Frontal cortex (tissue), 4 donors: ENCODE results near the gene DUXB. TPM values are rescaled to one million over a fixed set of nuclear protein-coding genes. Genes with fewer than 3 reads are reported as not detected.

Experiments
- DNase-seq, 2 donors: peaks; one replicate each; pipeline ENCODE4 v3.0.0; 2012; ENCODE audit warnings: low spot score in 2 of 2
- FAIRE-seq: peaks from 2 replicates; lab custom pipeline; 2012; peaks lifted over from hg19 to GRCh38; lab: Jason Lieb, UNC
- small RNA-seq: library from RNA; depleted of rRNA; stranded (forward); fragments of <200 nt; gene quantifications from one replicate; pipeline ENCODE3, GENCODE V24; 2014
- total RNA-seq: library from RNA; depleted of rRNA; stranded (reverse); fragments of >200 nt; gene quantifications from one replicate; pipeline ENCODE4 v1.2.3, GENCODE V29; 2014
- donor health status: control.
- donor health status: control.
- donor health status: control.

The DUXB gene
- total RNA-seq, 1 donor from 2014 or later = not detected

DNA sequence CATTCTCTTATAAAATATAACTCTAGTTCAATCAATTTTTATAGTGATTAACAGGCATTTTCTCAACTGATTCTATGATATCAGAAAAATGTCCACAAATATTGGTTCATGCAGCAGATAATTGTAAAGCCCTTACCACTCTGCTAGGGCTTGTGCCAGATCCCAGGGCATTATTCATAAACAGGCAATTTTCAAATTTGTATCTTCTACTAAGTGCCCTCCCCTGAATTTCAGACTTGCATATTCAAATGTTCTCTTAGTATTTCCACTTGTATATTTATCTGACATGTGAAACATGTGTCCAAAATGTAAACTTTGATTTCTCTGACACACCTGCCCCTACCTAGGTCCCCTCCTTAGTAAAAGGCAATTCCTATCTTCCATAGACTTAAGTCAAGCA is 33.8 kb downstream of the DUXB start:
- DNase-seq = no peak
- FAIRE-seq = no peak

DNA sequence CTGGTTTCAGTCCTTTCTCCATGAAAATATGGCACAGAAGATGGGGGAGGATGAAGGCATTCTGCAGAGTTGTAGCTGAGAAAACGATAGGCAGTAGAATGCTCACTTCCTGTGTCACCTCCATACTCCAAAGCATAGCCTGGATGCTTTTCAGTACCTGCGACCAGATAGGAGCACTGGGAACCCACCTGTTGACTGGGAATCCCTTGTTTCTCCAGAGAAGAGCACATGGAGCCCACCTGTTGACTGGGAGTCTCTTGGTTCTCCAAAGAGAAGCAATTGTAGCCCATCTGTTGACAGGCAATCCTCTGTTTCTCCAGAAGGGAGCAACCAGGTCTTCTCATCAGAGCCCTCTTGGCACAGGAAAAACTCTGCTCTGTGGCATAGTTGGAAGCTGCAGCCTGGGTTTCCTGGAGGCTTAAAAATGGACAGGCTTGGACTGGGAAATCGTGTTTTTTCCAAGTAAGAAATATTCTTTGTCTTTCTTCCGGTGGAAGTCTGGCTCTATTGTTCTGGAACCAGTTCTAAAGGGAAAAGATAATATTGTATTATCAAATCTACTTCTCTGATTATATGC is 40.4 kb downstream of the DUXB start:
- FAIRE-seq = no peak
- no peak for DNase-seq

DNA sequence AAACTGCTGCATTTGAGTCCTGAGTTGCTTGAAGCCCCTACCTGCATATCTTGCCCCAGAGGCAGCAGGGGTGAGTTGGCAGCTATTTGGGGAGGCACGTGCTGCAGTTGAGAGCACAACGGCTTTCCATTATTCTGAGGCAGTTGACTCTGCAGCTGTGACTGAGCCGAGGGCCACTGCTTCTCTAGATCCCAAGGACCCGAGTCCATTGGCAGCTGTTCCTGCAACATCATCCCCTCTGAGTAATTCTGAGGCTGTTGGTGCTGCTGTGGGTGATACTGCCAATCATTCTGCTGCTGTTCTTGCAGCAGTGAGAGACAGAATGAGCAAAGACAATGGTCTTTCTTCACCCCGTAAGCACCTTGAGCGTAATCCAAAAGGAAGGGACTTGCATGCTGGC is 40.9 kb downstream of the DUXB start:
- no peak for FAIRE-seq

DNA sequence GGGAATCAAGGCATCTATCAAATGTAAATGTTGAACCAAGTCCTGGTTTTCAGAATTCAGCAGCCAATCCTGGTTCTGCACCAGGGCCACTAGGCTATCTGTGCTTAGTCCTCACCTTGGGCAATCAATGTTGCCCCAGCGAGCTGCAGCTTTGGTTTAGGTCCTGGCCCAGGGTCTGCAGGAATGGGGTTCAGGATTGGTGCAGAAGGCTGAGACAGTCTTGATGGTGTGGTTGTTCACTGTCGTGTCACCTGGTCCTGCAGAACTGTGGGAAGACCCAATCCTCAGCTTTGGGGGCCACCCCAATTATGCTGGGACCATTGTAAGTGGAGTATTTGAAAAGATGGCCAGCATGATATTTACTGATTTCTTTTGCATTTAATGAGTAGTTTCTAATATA is 43.1 kb downstream of the DUXB start:
- FAIRE-seq = no peak
- no peak for DNase-seq

More for the DNA sequence above, 40.9 kb downstream of the DUXB start:
- no peak for DNase-seq

DNA sequence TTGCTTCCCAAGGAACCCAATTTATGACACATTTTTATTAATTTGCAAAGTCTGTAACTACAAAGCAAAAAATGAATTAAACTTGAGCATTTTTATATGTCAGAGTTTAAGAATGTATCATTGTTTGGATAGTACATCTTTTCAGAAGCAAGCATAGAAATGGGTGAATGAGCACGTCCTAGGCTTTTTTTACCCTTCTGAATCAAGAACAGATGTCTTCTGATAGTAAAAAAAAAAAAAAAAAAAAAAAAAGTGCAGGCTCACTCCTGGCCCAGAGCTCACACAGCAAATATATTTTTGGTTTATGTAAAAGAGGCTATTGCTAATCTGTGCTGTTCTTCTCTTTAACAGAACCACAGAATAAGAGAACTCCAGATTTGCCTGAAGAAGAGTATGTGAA is 47.3 kb downstream of the DUXB start:
- FAIRE-seq = no peak
- no peak for DNase-seq

DNA sequence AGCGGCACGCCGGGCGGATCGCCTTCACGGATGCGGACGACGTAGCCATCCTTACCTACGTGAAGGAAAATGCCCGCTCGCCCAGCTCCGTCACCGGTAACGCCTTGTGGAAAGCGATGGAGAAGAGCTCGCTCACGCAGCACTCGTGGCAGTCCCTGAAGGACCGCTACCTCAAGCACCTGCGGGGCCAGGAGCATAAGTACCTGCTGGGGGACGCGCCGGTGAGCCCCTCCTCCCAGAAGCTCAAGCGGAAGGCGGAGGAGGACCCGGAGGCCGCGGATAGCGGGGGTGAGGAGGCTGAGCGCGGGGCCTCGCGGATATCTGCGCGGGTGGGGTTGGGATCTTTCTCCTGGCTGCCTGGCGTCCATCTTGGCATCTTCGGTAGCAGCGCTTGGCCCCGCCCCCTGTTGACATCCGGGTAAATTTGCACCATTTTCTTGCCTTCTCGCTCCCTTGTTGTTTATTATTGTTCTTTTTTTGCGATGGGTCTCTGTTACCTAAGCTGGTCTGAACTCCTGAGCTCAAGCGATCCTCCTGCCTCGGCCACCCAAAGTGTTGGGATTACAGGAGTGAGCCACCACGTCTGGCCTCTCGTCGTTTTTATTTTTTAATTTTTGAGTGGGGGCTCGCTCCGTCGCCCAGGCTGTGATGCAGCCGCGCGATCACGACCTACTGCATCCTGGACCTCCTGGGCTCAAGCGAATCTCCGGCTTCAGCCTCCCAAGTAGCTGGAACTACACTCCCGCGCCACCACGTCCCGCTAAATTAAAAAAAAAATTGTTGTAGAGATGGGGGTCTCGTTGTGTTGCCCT is 52.8 kb downstream of the DUXB start:
- FAIRE-seq (no peak), DNase-seq (peak; percentile 65 to 72)

DNA sequence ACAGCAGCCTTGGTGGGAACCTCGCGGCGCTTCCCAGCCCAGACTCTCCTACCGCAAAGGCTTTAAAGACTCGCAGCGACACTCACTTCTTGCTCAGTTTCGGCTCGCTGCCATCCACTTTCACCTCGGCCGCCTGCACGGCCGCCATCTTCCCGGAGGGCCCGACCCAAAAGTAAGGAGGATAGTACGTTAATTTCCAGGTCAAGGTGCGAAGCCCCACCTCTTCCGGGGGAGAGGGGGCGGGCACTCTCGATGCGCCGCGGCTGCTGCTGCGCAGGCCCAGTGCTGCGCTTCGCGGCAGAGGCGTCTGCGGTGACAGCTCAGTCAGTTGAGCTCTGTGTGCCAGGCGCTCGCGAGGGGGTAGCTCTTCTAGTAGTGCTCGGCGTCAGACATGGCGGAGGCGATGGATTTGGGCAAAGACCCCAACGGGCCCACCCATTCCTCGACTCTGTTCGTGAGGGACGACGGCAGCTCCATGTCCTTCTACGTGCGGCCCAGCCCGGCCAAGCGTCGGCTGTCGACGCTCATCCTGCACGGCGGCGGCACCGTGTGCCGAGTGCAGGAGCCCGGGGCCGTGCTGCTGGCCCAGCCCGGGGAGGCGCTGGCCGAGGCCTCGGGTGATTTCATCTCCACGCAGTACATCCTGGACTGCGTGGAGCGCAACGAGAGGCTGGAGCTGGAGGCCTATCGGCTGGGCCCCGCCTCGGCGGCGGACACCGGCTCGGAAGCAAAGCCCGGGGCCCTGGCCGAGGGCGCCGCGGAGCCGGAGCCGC is 53.6 kb downstream of the DUXB start, which contains the start of the genes KARS1 and TERF2IP:
KARS1 (minus strand) TSS at position 174 of the 773 bp plus-strand sequence; CDS start at position 148, 26 bp downstream.
TERF2IP (plus strand) TSS at position 282 of the 773 bp plus-strand sequence; CDS start at position 392, 110 bp downstream.
- DNase-seq (peak; percentile 87 to 94), FAIRE-seq (no peak)

DNA sequence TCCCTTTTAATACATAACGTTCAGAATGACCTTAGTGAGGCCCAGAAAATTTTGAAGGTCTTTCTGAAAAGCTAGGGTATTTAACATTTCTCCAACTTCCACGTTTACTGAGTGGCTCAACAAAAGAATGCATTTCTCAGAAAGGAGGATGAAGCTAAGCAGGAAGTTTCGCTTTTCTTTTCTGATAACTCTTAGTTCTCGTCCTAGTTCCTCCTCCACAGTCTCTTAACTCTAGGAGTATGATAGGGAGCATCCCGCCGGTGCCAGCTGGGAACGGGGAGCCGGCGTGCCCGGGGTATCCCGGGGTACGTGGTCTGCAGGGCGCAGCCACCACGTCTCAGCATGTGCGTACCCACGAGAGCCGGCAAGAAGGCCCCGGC is 54.2 kb downstream of the DUXB start:
- no peak for FAIRE-seq
- peak in 1 of 2 donors; percentile 24 for DNase-seq

DNA sequence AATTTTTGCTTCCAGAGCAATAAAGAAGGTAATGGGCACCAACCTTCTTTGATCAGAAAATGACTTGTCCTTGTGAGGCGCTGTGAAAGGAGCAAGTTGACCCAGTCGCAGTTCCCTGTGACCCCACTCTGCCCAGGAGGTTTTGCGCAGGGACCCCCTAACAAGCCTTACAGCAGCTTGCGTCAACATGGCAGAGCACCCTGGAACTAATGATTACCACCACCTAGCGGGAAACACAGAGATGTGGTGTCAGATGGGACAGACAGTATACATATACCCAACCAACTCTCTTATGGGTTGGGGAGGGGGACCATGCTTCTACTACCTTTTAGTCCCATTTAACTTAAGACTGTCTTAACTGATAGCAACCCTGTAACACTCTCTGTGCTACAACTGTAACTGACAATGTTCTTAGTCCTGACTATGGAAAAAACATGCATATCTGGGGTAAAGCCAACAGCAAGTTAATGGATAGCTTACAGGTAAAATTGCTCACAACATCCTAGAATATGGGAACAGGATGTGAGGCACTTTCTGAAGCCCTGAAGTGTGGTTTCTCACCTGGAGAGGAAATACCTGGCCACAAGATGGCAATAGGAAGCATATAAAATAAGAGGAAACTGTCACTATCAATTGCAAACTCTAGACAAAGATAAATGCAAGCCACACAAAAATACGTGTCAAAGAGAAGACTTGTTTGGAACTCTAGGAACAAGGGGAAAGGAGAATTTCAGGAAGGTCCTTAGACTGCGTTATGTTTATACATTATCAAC is 56.8 kb downstream of the DUXB start:
- FAIRE-seq (no peak), DNase-seq (no peak)

Small RNA genes lying within 50 kb of the gene (small RNA-seq; reads per million reads assigned to genes)
- gene RN7SL520P = not detected

Other genes starting within 250 kb of the DUXB start
- 26.1 TPM for gene TMEM170A, start 236.8 kb downstream of the DUXB start, total RNA-seq
- gene CHST6, start 206.0 kb downstream of the DUXB start, total RNA-seq = 0.41 TPM
- 0.41 TPM for gene CHST5, start 165.4 kb downstream of the DUXB start, total RNA-seq
- 14.3 TPM for gene TMEM231, start 145.2 kb downstream of the DUXB start, total RNA-seq
- 96.6 TPM for gene GABARAPL2, start 135.1 kb downstream of the DUXB start, total RNA-seq
- 40.4 TPM for gene ADAT1, start 78.2 kb downstream of the DUXB start, total RNA-seq
- gene KARS1, start 53.8 kb downstream of the DUXB start, total RNA-seq = 105 TPM
- 169 TPM for gene TERF2IP, start 53.7 kb downstream of the DUXB start, total RNA-seq
- gene CPHXL2, start 24.5 kb downstream of the DUXB start, total RNA-seq = not detected
- gene CPHXL, start 25.0 kb upstream of the DUXB start, total RNA-seq = not detected